H9 (cell line): ENCODE measurements around the gene PRADC1. TPM values are rescaled to one million over a fixed set of nuclear protein-coding genes. Genes with fewer than 3 reads are reported as not detected.

Experiments used
- DNase-seq: peaks from one replicate; pipeline ENCODE4 v3.0.0-alpha.2; 2017
- H2AFZ ChIP-seq: one replicate; pipeline ENCODE4 v1.6.1; 2013; ENCODE audit warnings: mild to moderate bottlenecking, low read length, control low read depth, moderate library complexity
- H2AK5ac ChIP-seq: 2 replicates; pipeline ENCODE4 v1.6.1; 2013; ENCODE audit warnings: low read length, control low read depth, mixed read lengths; ENCODE audit not compliant: insufficient read length
- H2BK120ac ChIP-seq: one replicate; pipeline ENCODE4 v1.6.1; 2013; ENCODE audit warnings: low read depth, mild to moderate bottlenecking, low read length, control low read depth, inconsistent platforms; ENCODE audit not compliant: poor library complexity, severe bottlenecking
- H2BK12ac ChIP-seq: 2 replicates; pipeline ENCODE4 v1.6.1; 2013; ENCODE audit warnings: low read length, control low read depth, mixed read lengths, low read depth; ENCODE audit not compliant: insufficient read length
- H2BK15ac ChIP-seq: 2 replicates; pipeline ENCODE4 v1.6.1; 2013; ENCODE audit warnings: low read depth, low read length, control low read depth
- H2BK20ac ChIP-seq: one replicate; pipeline ENCODE4 v1.6.1; 2013; ENCODE audit warnings: low read depth, mild to moderate bottlenecking, low read length, control low read depth, inconsistent platforms; ENCODE audit not compliant: poor library complexity, severe bottlenecking
- H2BK5ac ChIP-seq: 2 replicates; pipeline ENCODE4 v1.6.1; 2013; ENCODE audit warnings: low read length, control low read depth, mixed read lengths; ENCODE audit not compliant: insufficient read length
- H3K14ac ChIP-seq: 2 replicates; pipeline ENCODE4 v1.6.1; 2013; ENCODE audit warnings: low read length, control low read depth; ENCODE audit not compliant: insufficient read depth
- H3K18ac ChIP-seq: 2 replicates; pipeline ENCODE4 v1.6.1; 2013; ENCODE audit warnings: low read depth, mild to moderate bottlenecking, mixed read lengths, low read length, control low read depth; ENCODE audit not compliant: insufficient read length
- H3K23ac ChIP-seq: 2 replicates; pipeline ENCODE4 v1.6.1; 2013; ENCODE audit warnings: low read length, control low read depth, mixed read lengths, low read depth; ENCODE audit not compliant: insufficient read length
- H3K23me2 ChIP-seq: 2 replicates; pipeline ENCODE4 v1.6.1; 2013; ENCODE audit warnings: low read depth, mild to moderate bottlenecking, mixed read lengths, low read length, control low read depth; ENCODE audit not compliant: insufficient read length, poor library complexity, severe bottlenecking
- H3K27ac ChIP-seq: 2 replicates; pipeline ENCODE4 v1.5.1; 2013; ENCODE audit warnings: low read length, control low read depth, mixed read lengths, low read depth; ENCODE audit not compliant: insufficient read length
- H3K27me3 ChIP-seq: 2 replicates; pipeline ENCODE4 v1.6.1; 2013; ENCODE audit warnings: low read length, control low read depth, inconsistent platforms; ENCODE audit not compliant: insufficient read depth
- H3K4ac ChIP-seq: 2 replicates; pipeline ENCODE4 v1.6.1; 2013; ENCODE audit warnings: low read depth, mild to moderate bottlenecking, control low read depth, inconsistent platforms, low read length, moderate library complexity
- H3K4me1 ChIP-seq: 2 replicates; pipeline ENCODE4 v1.6.1; 2013; ENCODE audit warnings: low read length, control low read depth, inconsistent platforms; ENCODE audit not compliant: insufficient read depth
- H3K4me2 ChIP-seq: 2 replicates; pipeline ENCODE4 v1.6.1; 2013; ENCODE audit warnings: low read length, control low read depth, mixed read lengths; ENCODE audit not compliant: insufficient read length, insufficient read depth
- H3K56ac ChIP-seq: 2 replicates; pipeline ENCODE4 v1.6.1; 2013; ENCODE audit warnings: low read depth, mild to moderate bottlenecking, mixed read lengths, low read length, control low read depth; ENCODE audit not compliant: insufficient read length
- H3K79me1 ChIP-seq: 2 replicates; pipeline ENCODE4 v1.6.1; 2013; ENCODE audit warnings: low read depth, mild to moderate bottlenecking, moderate library complexity, low read length, control low read depth, inconsistent platforms; ENCODE audit not compliant: insufficient read depth, poor library complexity, severe bottlenecking
- H3K79me2 ChIP-seq: 2 replicates; pipeline ENCODE4 v1.6.1; 2013; ENCODE audit warnings: low read length, control low read depth, inconsistent platforms; ENCODE audit not compliant: insufficient read depth
- H3K9ac ChIP-seq: 2 replicates; pipeline ENCODE4 v1.6.1; 2013; ENCODE audit warnings: low read length, control low read depth, mixed read lengths; ENCODE audit not compliant: insufficient read length; ENCODE audit errors: extremely low read depth
- H3K9me3 ChIP-seq: one replicate; pipeline ENCODE4 v1.6.1; 2013; ENCODE audit warnings: low read depth, low read length, inconsistent platforms; ENCODE audit not compliant: control insufficient read depth
- H3T11ph ChIP-seq: one replicate; pipeline ENCODE4 v1.6.1; 2013; ENCODE audit warnings: mild to moderate bottlenecking, low read length, control low read depth, inconsistent platforms
- H4K20me1 ChIP-seq: one replicate; pipeline ENCODE4 v1.6.1; 2013; ENCODE audit not compliant: control insufficient read depth, insufficient read length, insufficient read depth
- H4K5ac ChIP-seq: 2 replicates; pipeline ENCODE4 v1.6.1; 2013; ENCODE audit warnings: low read depth, mild to moderate bottlenecking, mixed read lengths, low read length, control low read depth; ENCODE audit not compliant: insufficient read length
- H4K8ac ChIP-seq: replicated peaks from 2 replicates; pipeline ENCODE4 v1.6.1; 2013; ENCODE audit warnings: low read length, control low read depth, mixed read lengths, low read depth; ENCODE audit not compliant: insufficient read length
- H4K91ac ChIP-seq: 2 replicates; pipeline ENCODE4 v1.6.1; 2013; ENCODE audit warnings: low read depth, mild to moderate bottlenecking, moderate library complexity, mixed read lengths, low read length, control low read depth; ENCODE audit not compliant: insufficient read length
- H3K27ac Mint-ChIP-seq, 3 experiments: 2 replicates in 2 of 3; 3 replicates in 1 of 3; pipeline ENCODE4 v1.8.0; 2020 to 2021; ENCODE audit warnings: mixed read lengths in 3 of 3, mild to moderate bottlenecking in 1 of 3, moderate library complexity in 1 of 3
- H3K27me3 Mint-ChIP-seq: 2 replicates; pipeline ENCODE4 v1.8.0; 2021; ENCODE audit warnings: low read depth, mild to moderate bottlenecking, moderate library complexity, mixed read lengths
- H3K36me3 Mint-ChIP-seq, 3 experiments: 2 replicates in 2 of 3; 3 replicates in 1 of 3; pipeline ENCODE4 v1.8.0; 2020 to 2021; ENCODE audit warnings: low read depth in 3 of 3, mixed read lengths in 3 of 3; ENCODE audit not compliant: insufficient read depth in 1 of 3
- H3K4me1 Mint-ChIP-seq, 2 experiments: 2 replicates each; pipeline ENCODE4 v1.8.0; 2020; ENCODE audit warnings: mixed read lengths in 2 of 2
- H3K4me3 Mint-ChIP-seq, 2 experiments: 2 replicates in 1 of 2; 3 replicates in 1 of 2; pipeline ENCODE4 v1.8.0; 2020 to 2021; ENCODE audit warnings: mild to moderate bottlenecking in 2 of 2, mixed read lengths in 2 of 2, moderate library complexity in 1 of 2
- H3K9me3 Mint-ChIP-seq, 2 experiments: 2 replicates in 1 of 2; 3 replicates in 1 of 2; pipeline ENCODE4 v1.8.0; 2020; ENCODE audit warnings: mild to moderate bottlenecking in 2 of 2, mixed read lengths in 2 of 2, moderate library complexity in 1 of 2
- CTCF ChIP-seq: fragments of 200-600 bp; sonication (generic); conservative IDR thresholded peaks from 3 replicates; pipeline ENCODE4 v1.8.0; 2021; ENCODE audit warnings: antibody characterized with exemption, mild to moderate bottlenecking
- WGBS: extraction: QIAGEN DNeasy Blood & Tissue Kit; methylation state at CpG from one replicate; pipeline ENCODE4 v1.1.7; 2013; ENCODE audit warnings: missing lambda C conversion rate, low lambda C conversion rate, mixed read lengths; ENCODE audit not compliant: insufficient read length; ENCODE audit errors: extremely low coverage; 5-methylcytosine and 5-hydroxymethylcytosine counted together
- total RNA-seq: library from RNA; stranded (reverse); gene quantifications from 2 replicates; pipeline ENCODE4 v1.2.1, GENCODE V29; 2021

Gene PRADC1
- total RNA-seq, 1 experiment from 2014 or later: 9.6 TPM

GRCh38 chr2:73232403-73233153 lies 461 bp downstream of the PRADC1 start:
- H3K4me1 ChIP-seq: peaks cover 8% of the 10 kb centered on the region; the same call in 1 of the 2 replicates
- no peak overlapping the region for H2AFZ ChIP-seq
- no peak overlapping the region for H4K5ac ChIP-seq
- no peaks in the 10 kb centered on the region for H4K20me1 ChIP-seq
- no peak overlapping the region for H3K23ac ChIP-seq
- Mint-ChIP-seq H3K4me1 (peaks cover 22 to 26% of the 10 kb centered on the region in 2 experiments), H3K36me3 (peaks cover 5 to 18% (median 10%) of the 10 kb centered on the region in 3 experiments; a peak in 6 of 7 replicates), H3K27me3 (no peaks in the 10 kb centered on the region; the same call in 1 of the 2 replicates), H3K27ac (no peak overlapping the region), H3K9me3 (no peaks in the 10 kb centered on the region), H3K4me3 (peak overlapping the region; percentile 97 to 99)
- H3K9me3 ChIP-seq: no peaks in the 10 kb centered on the region
- H3K4me2 ChIP-seq: peak overlapping the region; percentile 72
- no peak for TF ChIP-seq CTCF
- H3T11ph ChIP-seq: no peak overlapping the region
- H3K27ac ChIP-seq: no peak overlapping the region
- peaks cover 29% of the 10 kb centered on the region for H3K79me2 ChIP-seq
- H4K91ac ChIP-seq: no peak overlapping the region
- no peak overlapping the region for H2BK5ac ChIP-seq
- no peak overlapping the region for H2AK5ac ChIP-seq
- H2BK20ac ChIP-seq: no peak overlapping the region
- H2BK15ac ChIP-seq: no peak overlapping the region
- no peak overlapping the region for H2BK12ac ChIP-seq
- no peak overlapping the region for H3K56ac ChIP-seq
- H3K14ac ChIP-seq: no peak overlapping the region
- no peak overlapping the region for H3K18ac ChIP-seq
- WGBS: no CpG with 5 or more reads among the region's 37 CpGs
- no peak for DNase-seq
- no peak overlapping the region for H4K8ac ChIP-seq
- no peak overlapping the region for H2BK120ac ChIP-seq
- no peak overlapping the region for H3K4ac ChIP-seq
- H3K23me2 ChIP-seq: peaks cover 14% of the 10 kb centered on the region
- H3K79me1 ChIP-seq: no peaks in the 10 kb centered on the region
- H3K27me3 ChIP-seq: no peaks in the 10 kb centered on the region
- peak overlapping the region; percentile 8 for H3K9ac ChIP-seq
